GM18873 (cell line): ENCODE data around the gene ZFAND3.

ENCODE experiments used
- ATAC-seq: cut with Tn5 transposase; IDR thresholded peaks from one replicate; pipeline ENCODE4 v1.9.1; 2021; ENCODE audit warnings: mild to moderate bottlenecking, moderate library complexity, moderate number of reproducible peaks; ENCODE audit not compliant: unreplicated experiment, low FRiP score

Gene ZFAND3

GRCh38 chr6:38143191-38144150, 323.9 kb downstream of the ZFAND3 start:
- ATAC-seq: no peak

- no peak for ATAC-seq
These were observed 324.9 kb downstream of the ZFAND3 start for GRCh38 chr6:38144365-38144945.

GRCh38 chr6:38146021-38146733, 326.6 kb downstream of the ZFAND3 start:
- no peak for ATAC-seq

DNA sequence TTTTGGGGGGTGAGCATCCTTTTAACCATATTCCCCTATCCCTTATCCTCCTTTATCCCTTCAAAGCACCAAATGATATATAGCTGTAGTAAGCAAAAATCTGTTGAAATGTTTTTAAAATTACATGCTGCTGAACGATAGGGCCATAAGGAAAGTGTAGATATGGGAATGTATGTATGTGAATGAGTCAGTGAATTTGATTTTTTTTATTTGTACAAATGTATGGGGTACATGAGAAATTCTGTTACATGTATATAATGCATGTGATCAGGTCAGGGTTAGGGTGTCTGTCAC, 327.2 kb downstream of the ZFAND3 start:
- ATAC-seq: no peak

DNA sequence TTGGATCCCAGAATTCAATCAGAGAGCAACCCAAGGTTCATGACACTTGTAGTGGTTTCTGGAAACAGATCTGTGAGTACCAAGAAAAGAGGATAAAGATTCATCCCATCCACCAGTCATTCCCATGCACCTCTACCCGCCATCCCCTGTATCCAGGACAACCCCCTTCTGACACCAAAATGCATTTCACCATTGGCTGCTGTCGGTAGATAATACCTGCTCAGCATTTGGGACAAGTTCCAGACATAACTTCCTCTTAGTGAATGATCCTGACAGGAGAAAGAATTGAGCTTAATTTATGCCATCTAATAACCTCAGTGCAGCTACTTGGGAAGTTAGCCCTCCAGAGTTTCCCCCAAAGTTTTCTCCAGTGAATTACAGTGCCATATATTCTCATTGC, 329.1 kb downstream of the ZFAND3 start:
- ATAC-seq: no peak

GRCh38 chr6:38149531-38149930, 330.0 kb downstream of the ZFAND3 start:
- ATAC-seq: no peak

- no peak for ATAC-seq
These were observed 330.5 kb downstream of the ZFAND3 start for GRCh38 chr6:38150021-38150420.

DNA sequence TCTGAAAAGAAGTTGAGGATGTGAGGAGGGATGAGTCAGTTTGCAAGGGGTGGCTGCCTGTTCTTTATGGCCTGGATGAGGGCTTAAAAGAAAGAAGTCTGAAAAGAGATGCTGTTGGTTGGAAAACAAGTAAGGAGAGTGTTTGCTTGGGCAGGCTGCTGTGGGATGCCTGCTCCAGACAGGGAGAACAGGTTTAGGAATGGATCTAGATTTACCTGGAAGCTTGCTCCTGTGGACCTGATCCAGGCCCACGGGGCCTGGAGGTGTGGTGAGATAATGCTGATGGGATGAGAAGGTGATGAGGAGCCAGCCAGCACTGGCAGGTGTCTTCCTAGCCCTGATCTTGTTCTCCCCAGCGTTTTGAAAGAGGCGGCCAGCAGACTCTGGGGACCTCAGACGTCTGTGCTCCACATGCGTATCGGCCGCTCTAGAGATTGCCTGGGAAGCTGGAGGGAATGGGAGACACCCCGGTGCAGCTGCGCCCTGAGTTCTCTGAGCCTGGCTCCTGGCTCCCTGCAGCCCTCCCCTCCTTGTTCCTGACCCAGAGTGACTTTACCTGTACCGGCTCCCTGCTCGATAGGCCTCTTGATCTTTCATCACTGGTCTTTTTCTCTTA, 331.3 kb downstream of the ZFAND3 start:
- ATAC-seq: no peak

- no peak for ATAC-seq
These were observed 332.3 kb downstream of the ZFAND3 start for GRCh38 chr6:38151580-38152500.

GRCh38 chr6:38152620-38153019, 333.1 kb downstream of the ZFAND3 start:
- ATAC-seq: no peak

GRCh38 chr6:38153076-38153797, 333.7 kb downstream of the ZFAND3 start:
- ATAC-seq: no peak

GRCh38 chr6:38153798-38154345, 334.3 kb downstream of the ZFAND3 start:
- ATAC-seq: no peak

DNA sequence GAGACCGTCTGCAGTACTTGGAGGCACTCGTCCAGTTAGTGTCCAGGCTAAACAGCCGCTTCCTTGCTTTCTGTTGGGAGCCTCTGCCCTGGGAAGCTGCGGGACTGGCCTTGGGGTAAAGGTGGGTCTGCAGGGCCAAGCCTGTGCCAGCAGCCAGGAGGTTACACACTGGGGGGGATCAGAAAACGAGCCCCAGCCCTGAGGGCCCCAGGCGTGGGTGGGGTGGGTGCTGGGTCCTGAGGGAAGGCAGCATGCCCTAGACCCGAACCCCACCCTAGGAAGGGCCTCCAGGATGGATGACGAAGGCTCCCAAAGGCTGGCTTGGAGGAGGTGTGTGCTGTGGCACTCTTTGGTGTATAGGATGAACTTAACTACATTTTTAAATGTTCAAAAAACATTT, 335.2 kb downstream of the ZFAND3 start:
- no peak for ATAC-seq

GRCh38 chr6:38155144-38155543, 335.6 kb downstream of the ZFAND3 start:
- ATAC-seq: no peak

GRCh38 chr6:38155621-38156204, 336.2 kb downstream of the ZFAND3 start:
- ATAC-seq: no peak

DNA sequence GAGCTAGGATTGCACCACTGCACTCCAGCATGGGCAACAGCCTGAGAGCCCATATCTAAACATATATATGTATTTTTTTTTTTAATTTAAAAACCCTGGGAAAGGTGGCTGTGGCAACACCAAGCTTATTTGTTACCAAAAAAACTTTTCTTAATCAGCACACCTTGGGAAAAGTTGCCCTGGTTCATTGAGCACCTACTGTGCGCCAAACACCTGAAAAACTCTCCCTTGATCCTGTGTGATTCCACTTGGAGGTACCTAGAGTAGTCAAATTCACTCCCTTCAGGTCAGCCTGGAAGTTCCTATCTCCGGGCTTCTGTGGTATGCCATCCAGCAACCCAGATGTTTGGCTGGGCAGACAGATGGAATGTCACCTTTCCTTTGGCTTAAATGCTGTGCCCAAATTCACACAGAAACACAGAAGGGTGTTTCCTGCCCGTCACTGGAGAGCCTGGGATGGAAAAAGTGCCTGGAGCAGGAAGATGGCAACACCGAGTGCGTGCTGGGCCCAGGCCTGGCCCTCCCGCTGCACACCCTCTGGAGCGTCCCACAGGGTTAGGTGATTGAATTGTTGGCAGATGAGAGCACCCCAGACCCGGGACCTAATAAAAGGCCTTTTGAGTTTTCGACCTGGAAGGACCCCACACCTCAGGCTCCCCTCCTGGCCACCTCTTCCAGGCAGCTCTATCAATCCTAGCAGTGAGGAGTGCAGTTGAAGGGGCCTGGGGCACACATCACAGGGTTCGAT, 337.5 kb downstream of the ZFAND3 start:
- ATAC-seq: no peak

- no peak for ATAC-seq
These were observed 338.4 kb downstream of the ZFAND3 start for GRCh38 chr6:38157905-38158304.

DNA sequence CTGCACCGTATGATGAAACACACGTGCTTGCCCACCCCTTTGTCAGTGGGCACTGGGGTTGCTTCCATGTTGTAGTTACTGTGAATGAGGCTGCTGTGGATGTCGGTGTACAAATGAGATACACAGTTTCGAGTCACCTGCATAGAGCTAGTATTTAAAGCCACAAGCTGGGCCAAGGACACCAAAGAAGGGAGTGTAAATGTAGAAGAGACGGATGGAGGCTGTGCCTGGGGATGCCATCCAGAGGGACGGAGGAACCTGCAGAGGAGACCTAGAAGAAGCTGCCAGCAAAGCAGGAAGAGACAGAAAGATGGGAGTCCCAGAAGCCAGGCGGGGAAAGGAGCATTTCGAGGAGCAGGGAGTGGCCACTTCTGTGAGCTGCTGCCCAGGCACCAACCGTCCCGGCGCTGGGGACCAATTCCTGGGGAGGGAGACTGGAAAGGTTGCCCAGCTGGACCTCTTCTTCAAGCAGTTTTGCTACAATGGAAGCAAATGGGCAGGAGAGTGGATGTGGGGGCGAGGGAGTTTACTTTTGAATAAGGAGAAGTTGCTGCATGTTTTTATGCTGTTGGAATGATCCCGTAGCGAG, 339.3 kb downstream of the ZFAND3 start:
- no peak for ATAC-seq
